GM19043 (cell line): ENCODE measurements around the gene L1CAM.
"Not testable (repeated sequence)": the region's sequence is repeated elsewhere in the genome, so short reads cannot be mapped to it uniquely, and the experiment has no call there.

Experiments used
- ATAC-seq: cut with Tn5 transposase; IDR thresholded peaks from one replicate; pipeline ENCODE4 v1.9.1; 2021; ENCODE audit warnings: low read depth; ENCODE audit not compliant: unreplicated experiment

Gene L1CAM

DNA sequence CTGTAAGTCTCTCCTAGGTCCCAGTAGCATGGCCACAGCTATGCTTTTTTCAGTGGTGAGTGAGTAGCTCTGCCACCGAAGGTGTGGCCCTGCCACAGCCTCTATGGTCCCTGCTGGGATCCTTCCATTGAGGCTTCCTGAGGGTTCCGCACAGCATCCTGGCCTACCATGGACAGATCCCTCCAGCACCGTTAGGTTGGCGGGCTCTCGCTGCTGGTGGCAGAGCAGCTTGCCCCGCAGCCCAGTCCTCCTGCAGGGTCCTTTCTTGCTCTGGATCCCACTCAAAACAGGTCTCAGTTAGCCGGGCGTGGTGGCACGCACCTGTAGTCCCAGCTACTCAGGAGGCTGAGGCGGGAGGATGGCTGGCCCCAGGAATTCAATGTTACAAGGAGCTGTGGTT lies 53.2 kb downstream of the L1CAM start:
- no peak for ATAC-seq

DNA sequence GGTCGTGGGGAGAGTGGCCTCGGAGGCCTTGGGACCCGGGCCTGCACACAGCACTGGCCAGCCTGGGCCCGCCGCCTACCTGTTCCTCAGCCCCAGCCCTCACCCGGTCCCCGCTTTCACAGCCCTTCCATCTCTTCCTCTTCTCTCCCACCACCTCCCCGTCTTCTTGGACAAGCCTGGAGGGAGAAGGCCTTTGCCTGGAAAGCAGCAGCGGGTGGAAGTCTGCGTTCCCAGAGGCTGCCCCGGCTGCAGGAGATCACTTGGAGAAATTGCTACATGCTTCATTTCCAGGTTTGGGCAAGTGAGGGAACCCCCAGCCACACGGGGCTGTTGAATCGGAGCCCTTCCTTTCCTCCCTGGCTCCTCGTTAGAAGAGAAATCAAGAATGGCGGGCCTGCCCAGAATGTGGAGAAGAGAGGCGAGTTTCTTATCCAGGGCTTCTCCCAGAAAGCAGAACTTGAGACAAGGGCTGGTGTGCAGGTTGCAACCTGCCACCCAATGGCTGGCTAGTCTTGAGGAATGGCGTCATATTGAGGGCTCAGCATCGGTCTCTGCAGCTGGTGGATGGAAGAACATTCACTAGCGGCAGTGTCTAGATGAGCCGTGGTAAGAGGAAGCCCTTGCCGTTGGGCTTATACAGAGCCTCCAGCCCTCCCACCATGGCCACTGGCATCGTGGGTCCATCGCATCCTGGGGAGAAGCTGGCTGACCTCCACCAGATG lies 54.4 kb downstream of the L1CAM start:
- ATAC-seq, result no peak

DNA sequence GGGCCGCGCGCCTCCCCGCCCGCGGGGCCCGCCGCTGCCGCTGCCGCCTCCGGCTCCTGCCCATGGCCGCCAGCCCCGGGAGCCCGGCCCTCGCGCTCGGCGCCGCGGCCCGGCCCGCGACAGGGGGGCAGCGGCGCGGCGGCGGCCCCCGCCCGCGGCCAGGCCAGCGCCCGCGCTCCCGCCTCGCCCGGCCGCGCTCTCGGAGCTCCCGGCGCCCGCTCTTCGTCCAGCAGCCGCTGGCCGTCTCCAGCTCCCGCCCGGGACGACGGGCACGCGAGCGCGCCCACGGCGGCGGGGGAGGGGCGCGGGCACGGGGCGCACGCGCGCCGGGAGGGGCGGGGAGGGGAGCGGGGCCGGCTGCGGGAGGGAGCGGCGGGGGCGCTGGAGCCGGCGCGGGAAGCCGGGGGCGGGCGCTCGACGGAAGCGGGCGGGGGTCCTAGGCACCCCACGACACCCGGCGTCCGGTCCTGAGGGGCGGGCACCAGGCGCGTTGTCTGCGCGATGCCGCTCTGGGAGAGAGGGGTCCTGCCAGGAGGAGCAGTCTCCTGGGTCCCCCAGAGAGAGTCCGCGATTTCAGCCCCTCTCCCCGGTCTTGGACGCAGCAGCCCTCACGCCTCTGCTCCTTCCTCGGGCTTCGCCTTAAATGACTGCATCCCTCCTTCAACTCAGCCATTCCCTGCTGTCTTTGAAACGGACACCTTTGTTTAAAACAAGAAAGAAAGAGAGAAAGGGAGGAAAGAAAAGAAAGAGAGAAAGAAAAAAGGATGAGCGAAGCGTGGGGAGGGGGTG lies 55.1 kb downstream of the L1CAM start:
- ATAC-seq, result no peak

- no peak for ATAC-seq
Observed at GRCh38 chrX:153829799-153830639, 56.0 kb downstream of the L1CAM start, which contains the start of gene PDZD4. TSS of gene PDZD4 (minus strand) at chrX:153830544. CDS start at chrX:153830298, 246 bp downstream.

GRCh38 chrX:153829549-153829798 lies 56.5 kb downstream of the L1CAM start:
- ATAC-seq, result no peak

- no peak for ATAC-seq
Observed at GRCh38 chrX:153828723-153829548, 57.0 kb downstream of the L1CAM start.

GRCh38 chrX:153828308-153828707 lies 57.7 kb downstream of the L1CAM start:
- ATAC-seq, result no peak

DNA sequence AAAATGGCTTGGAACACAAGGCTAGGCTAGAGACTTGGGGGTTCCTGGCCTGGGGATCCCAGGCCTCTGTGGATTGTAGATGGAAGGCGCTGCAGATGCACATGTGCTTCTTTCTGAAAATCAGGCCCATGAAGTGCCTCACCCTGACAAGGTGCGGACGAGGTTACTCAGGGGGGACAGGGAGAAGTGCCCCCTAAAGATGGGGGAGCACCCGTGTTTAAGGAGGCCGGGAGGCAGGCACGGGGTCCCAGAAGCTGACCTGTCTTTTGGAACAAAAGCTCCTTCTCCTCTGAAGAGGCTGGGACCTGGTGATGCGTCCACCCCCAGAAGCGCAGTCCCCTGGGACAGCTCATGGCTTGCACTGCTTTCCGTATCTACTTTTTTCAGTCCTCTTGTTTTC lies 58.1 kb downstream of the L1CAM start:
- no peak for ATAC-seq

GRCh38 chrX:153827016-153827415 lies 59.0 kb downstream of the L1CAM start:
- no peak for ATAC-seq

- no peak for ATAC-seq
Observed at GRCh38 chrX:153825042-153825441, 60.9 kb downstream of the L1CAM start.

DNA sequence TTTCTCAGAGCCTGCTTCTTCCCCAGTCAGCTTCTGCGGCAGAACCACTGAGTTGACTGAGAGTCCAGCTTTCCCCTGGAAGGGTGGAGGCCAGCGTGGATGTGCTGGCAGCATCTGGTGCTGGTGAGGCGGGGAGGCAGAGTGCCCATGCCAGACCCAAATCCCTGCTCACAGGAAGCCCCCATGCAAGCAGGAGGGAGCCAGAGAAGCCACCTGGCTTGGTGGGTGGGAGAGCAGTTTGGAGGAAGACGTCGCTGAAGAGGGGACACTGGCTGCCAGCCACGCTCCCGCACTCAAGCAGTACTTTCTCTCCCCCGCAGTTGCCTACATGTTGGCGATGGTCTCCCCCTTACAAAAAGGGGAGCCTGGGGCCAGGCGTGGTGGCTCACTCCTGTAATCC lies 61.6 kb downstream of the L1CAM start:
- ATAC-seq, result no peak

- ATAC-seq, result no peak
Observed at GRCh38 chrX:153821066-153821465, 64.9 kb downstream of the L1CAM start.

- ATAC-seq, result no peak
Observed at GRCh38 chrX:153820601-153821000, 65.4 kb downstream of the L1CAM start.

DNA sequence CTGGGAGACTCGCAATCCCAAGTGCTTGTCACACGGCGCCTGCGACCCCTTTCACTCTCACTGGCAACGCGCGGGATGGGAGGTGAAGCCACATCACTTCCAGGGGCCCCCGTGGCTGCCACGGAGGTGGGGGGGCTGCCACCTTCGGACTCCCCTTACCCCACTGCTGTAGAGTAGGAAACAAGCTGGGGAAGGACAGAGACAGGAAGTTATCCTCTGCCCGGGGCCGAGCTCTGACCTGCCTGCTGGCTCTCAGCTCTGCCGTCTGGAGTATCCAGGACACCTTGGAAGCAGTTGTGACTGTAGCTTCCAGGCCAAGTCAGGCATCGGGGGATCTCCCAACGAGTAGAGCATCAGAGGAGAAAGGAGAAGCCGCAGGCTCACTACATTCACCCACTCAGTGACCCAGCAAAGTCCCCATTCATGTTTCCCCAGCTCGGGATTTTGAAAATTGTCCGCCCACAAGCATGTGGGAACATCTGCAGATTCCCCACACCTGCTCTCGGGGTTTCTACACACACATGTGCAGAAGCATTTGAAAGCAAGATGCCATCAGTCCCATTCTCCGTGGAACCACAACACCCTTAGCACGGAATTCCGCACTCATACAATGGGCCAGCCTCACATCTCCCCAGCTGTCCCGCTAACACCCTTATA lies 66.5 kb downstream of the L1CAM start:
- no peak for ATAC-seq

- ATAC-seq, result no peak
Observed at GRCh38 chrX:153818571-153819383, 67.2 kb downstream of the L1CAM start.

- ATAC-seq, result not testable (repeated sequence)
Observed at GRCh38 chrX:153818064-153818463, 67.9 kb downstream of the L1CAM start.

DNA sequence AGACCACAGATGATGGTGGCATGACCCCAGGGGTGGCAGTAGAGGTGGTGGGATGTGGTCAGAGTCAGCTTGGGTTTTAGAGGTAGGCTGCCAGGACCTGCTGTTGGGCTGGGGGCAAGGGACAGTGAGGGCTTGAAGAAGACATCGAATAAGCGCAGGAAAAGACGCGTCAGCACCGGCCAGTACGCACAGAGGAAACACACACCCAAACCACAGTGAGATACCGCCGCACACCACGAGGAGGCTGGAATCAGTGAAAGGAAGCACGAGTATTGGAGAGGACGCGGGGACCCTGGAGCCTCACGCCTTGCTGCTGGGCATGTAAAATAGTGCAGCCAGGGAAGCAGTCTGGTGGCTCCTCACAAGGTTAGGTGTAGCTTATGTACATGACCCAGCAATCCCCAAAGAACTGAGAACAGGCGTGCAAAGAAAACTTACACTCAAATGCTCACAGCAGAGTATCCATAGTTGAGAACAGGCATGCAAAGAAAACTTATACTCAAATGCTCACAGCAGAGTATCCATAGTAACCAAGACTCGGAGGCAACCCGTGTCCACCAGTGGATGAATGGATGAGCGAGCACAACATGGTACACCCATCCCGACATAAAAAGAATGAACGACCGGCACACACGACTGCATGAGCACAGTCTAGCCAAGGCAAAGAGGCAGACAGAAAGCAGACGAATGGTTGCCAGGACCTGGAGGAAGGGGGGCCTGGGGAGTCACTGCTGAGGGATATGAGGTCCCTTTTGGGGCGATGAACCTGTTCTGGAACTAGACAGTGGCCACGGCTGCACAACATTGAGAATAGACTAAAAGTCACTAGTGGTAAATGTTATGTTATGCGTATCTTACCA lies 68.9 kb downstream of the L1CAM start:
- ATAC-seq, result no peak

DNA sequence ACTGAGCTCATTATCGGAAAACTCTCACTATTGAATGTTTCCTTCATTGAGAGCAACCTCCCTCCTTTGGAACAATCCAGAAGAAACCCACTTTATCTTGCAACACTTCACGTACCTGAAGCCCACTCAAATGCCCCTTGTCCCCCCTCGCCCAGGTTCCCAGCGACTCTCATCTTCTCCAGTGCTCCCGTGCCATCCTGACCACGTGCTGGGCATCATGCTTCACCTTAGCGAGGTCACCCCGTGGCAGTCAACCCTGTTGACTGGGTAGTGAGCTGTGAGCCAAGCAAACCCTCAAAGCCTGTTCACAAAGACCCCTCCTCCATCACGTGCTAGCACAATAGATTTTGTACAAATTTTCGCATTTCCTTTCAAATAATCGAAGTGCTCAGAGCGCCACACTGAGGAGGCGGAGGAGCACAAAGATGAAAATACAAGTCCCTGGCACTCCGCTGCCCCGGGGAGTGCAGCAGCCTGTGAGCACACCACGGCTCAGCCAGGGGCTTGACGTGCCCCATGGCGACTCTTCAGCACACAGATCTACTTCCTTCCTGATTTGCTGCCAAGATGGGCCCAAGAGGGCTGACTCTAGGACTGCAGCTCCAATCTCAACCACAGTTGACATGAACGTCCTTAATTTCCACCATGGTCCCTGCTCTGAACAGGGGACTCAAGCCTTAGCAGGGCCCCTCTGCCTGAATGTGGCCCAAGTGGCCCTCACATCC lies 71.2 kb downstream of the L1CAM start:
- ATAC-seq, result no peak
